Endothelial cell of umbilical vein (primary cell): ENCODE data around the gene RIOK2. TPM values are rescaled to one million over a fixed set of nuclear protein-coding genes. Genes with fewer than 3 reads are reported as not detected.

ENCODE experiments used
- BruUV-seq: library from RNA; stranded (reverse); fragments of 400-500 nt; replicated peaks from 2 replicates; lab custom pipeline; 2021; lab: Mats Ljungman, UMichigan
- CTCF ChIA-PET: fragments of 300-600, 350-600 bp; sonication (Branson Sonifier 250); formaldehyde crosslinking; loops from one replicate; lab custom pipeline; 2021; ENCODE audit warnings: antibody characterized with exemption, inconsistent platforms; lab: Charles Lee
- POLR2A ChIA-PET: fragments of 300-600, 350-600 bp; sonication (Branson Sonifier 250); formaldehyde crosslinking; loops from one replicate; lab custom pipeline; 2021; ENCODE audit warnings: antibody characterized with exemption, inconsistent platforms; lab: Charles Lee
- DNase-seq: peaks from one replicate; pipeline ENCODE4 v3.0.0-alpha.2; 2011; ENCODE audit warnings: low read depth, low spot score
- FAIRE-seq: peaks from 2 replicates; lab custom pipeline; 2011; peaks lifted over from hg19 to GRCh38; lab: Jason Lieb, UNC
- H2AFZ ChIP-seq: 2 replicates; pipeline ENCODE4 v1.6.0; 2012; ENCODE audit warnings: low read depth, low read length, control low read depth, inconsistent platforms
- H3K27ac ChIP-seq: 2 replicates; pipeline ENCODE4 v1.5.1; 2011; ENCODE audit warnings: low read depth, mild to moderate bottlenecking, control low read depth, low read length, moderate library complexity; ENCODE audit not compliant: insufficient read depth
- H3K27me3 ChIP-seq, 2 experiments: 2 replicates each; pipeline versions ENCODE4 v1.6.0 to v1.6.1; 2011; ENCODE audit warnings: low read length in 2 of 2, mixed read lengths in 1 of 2; ENCODE audit not compliant: control insufficient read depth in 2 of 2, insufficient read depth in 2 of 2
- H3K36me3 ChIP-seq, 2 experiments: 2 replicates in 1 of 2; 3 replicates in 1 of 2; pipeline ENCODE4 v1.5.1; 2011; ENCODE audit warnings: low read length in 2 of 2, mild to moderate bottlenecking in 1 of 2, moderate library complexity in 1 of 2; ENCODE audit not compliant: control insufficient read depth in 2 of 2, insufficient read depth in 2 of 2; ENCODE audit errors: extremely low read depth in 1 of 2
- H3K4me1 ChIP-seq: 3 replicates; pipeline ENCODE4 v1.5.1; 2011; ENCODE audit warnings: mild to moderate bottlenecking, low read length; ENCODE audit not compliant: control insufficient read depth, insufficient read depth; ENCODE audit errors: extremely low read depth
- H3K4me2 ChIP-seq: 2 replicates; pipeline ENCODE4 v1.6.1; 2011; ENCODE audit warnings: low read length, control low read depth, mixed read lengths; ENCODE audit not compliant: insufficient read depth
- H3K4me3 ChIP-seq, 3 experiments: fragments of 200-600 bp in 1 of 3; sonication (generic), shearing (Covaris generic) in 1 of 3; replicated peaks in 1 of 3; 2 replicates each; pipeline ENCODE4 v1.5.1; 2011 to 2016; ENCODE audit warnings: control low read depth in 3 of 3, low read length in 3 of 3, mild to moderate bottlenecking in 2 of 3, inconsistent platforms in 1 of 3, low read depth in 1 of 3, moderate library complexity in 1 of 3; ENCODE audit not compliant: insufficient read depth in 1 of 3
- H3K79me2 ChIP-seq: 2 replicates; pipeline ENCODE4 v1.6.0; 2012; ENCODE audit warnings: low read length, inconsistent platforms; ENCODE audit not compliant: control insufficient read depth, insufficient read depth
- H3K9ac ChIP-seq: replicated peaks from 2 replicates; pipeline ENCODE3; 2011; ENCODE audit warnings: low read length, control low read depth; ENCODE audit not compliant: insufficient read depth; ENCODE audit errors: extremely low read depth
- H3K9me1 ChIP-seq: replicated peaks from 3 replicates; pipeline ENCODE4 v1.6.0; 2011; ENCODE audit warnings: mild to moderate bottlenecking, low read length; ENCODE audit not compliant: control insufficient read depth, insufficient read depth; ENCODE audit errors: extremely low read depth
- H3K9me3 ChIP-seq: replicated peaks from 2 replicates; pipeline ENCODE4 v1.5.1; 2012; ENCODE audit warnings: low read length, inconsistent platforms; ENCODE audit not compliant: control insufficient read depth, insufficient read depth
- H4K20me1 ChIP-seq: replicated peaks from 2 replicates; pipeline ENCODE3; 2011; ENCODE audit warnings: mild to moderate bottlenecking, low read length; ENCODE audit not compliant: control insufficient read depth, insufficient read depth; ENCODE audit errors: extremely low read depth
- CTCF ChIP-seq, 2 donors: IDR thresholded peaks; 1 replicate in 1 of 2; 2 replicates in 1 of 2; pipeline ENCODE4 v1.5.1; 2011; ENCODE audit warnings: low read length in 2 of 2, mild to moderate bottlenecking in 2 of 2, moderate library complexity in 2 of 2, control low read depth in 1 of 2, inconsistent platforms in 1 of 2, low read depth in 1 of 2; ENCODE audit not compliant: insufficient read depth in 1 of 2; ENCODE audit errors: extremely low read depth in 1 of 2
- EZH2 ChIP-seq: IDR thresholded peaks from 2 replicates; pipeline ENCODE4 v1.6.1; 2012; ENCODE audit warnings: borderline replicate concordance, low read depth, mild to moderate bottlenecking, moderate library complexity, low read length, inconsistent platforms; ENCODE audit not compliant: severe bottlenecking
- FOS ChIP-seq: IDR thresholded peaks from 2 replicates; pipeline ENCODE4 v1.6.1; 2011; ENCODE audit warnings: mild to moderate bottlenecking, low read length, moderate library complexity, borderline replicate concordance; ENCODE audit not compliant: insufficient read depth
- GATA2 ChIP-seq: IDR thresholded peaks from 2 replicates; pipeline ENCODE4 v1.7.0; 2011; ENCODE audit warnings: low read depth, mild to moderate bottlenecking, moderate library complexity, mixed read lengths, low read length; ENCODE audit not compliant: insufficient read length, insufficient read depth
- JUN ChIP-seq: IDR thresholded peaks from 2 replicates; pipeline ENCODE4 v1.6.1; 2011; ENCODE audit warnings: borderline replicate concordance, low read depth; ENCODE audit not compliant: insufficient read length, insufficient read depth
- MAX ChIP-seq: IDR thresholded peaks from 2 replicates; pipeline ENCODE4 v1.6.1; 2011; ENCODE audit not compliant: insufficient read depth, insufficient read length
- MYC ChIP-seq: IDR thresholded peaks from one replicate; pipeline ENCODE4 v1.6.1; 2011; ENCODE audit warnings: mild to moderate bottlenecking, low read depth, low read length
- POLR2A ChIP-seq: IDR thresholded peaks from 2 replicates; pipeline ENCODE4 v1.6.1; 2012; ENCODE audit warnings: low read depth, mild to moderate bottlenecking, control low read depth, low read length
- POLR2AphosphoS5 ChIP-seq: IDR thresholded peaks from 2 replicates; pipeline ENCODE4 v1.6.1; 2012; ENCODE audit warnings: low read depth, mild to moderate bottlenecking, control low read depth, low read length, moderate library complexity; ENCODE audit not compliant: insufficient read depth
- dilution Hi-C: fragments of 300-500 bp; cut with MboI; formaldehyde crosslinking; loops from one replicate; pipeline ENCODE4 v1.15.0; 2019; ENCODE audit warnings: low sequenced_read_pairs; ENCODE audit not compliant: extremely low pct_ligation_motif_present
- intact Hi-C: fragments of 100-400 bp; cut with micrococcal nuclease; formaldehyde crosslinking; loops from one replicate; pipeline ENCODE4 v1.10.0; 2022
- polyA plus RNA-seq, 4 experiments: library from polyadenylated mRNA; depleted of rRNA in 3 of 4; stranded (reverse) in 3 of 4; unstranded in 1 of 4; fragments of >200 nt; gene quantifications; 2 replicates each; pipeline versions ENCODE4 v1.2.1 to v1.2.3, GENCODE V29; 2011 to 2012; ENCODE audit warnings: missing spikeins in 1 of 4
- total RNA-seq: library from RNA; stranded (reverse); gene quantifications from 2 replicates; pipeline ENCODE4 v1.2.3, GENCODE V29; 2021

Gene RIOK2
- total and polyA plus RNA-seq, 2 donors (not counting 3 experiments of a cell fraction or from before 2014, with no cell fraction given) = 3.5 to 25.4 TPM

- Histone ChIP-seq H4K20me1 (no peaks in the 10 kb centered on the region), H3K4me1 (no peaks in the 10 kb centered on the region), H3K36me3 (no peaks in the 10 kb centered on the region), H3K27me3 (no peaks in the 10 kb centered on the region), H3K4me2 (no peak overlapping the region), H3K27ac (no peak overlapping the region), H3K79me2 (no peaks in the 10 kb centered on the region), H3K9ac (no peak overlapping the region), H3K4me3 (no peak overlapping the region), H3K9me1 (no peaks in the 10 kb centered on the region), H2AFZ (no peak overlapping the region), H3K9me3 (no peaks in the 10 kb centered on the region)
- no peak for FAIRE-seq
- DNase-seq = no peak
- no peak for TF ChIP-seq EZH2
- no peak for TF ChIP-seq MAX
- TF ChIP-seq POLR2A = no peak
- TF ChIP-seq FOS = no peak
- TF ChIP-seq GATA2 = no peak
- TF ChIP-seq POLR2AphosphoS5 = no peak
- no peak for TF ChIP-seq CTCF (IDR thresholded peaks at IDR 0.05; ENCODE audit: extremely low read depth in 1 of 2, insufficient read depth in 1 of 2, low read depth in 1 of 2, low read length in 2 of 2)
- no peak for TF ChIP-seq MYC
- TF ChIP-seq JUN = no peak
- dilution Hi-C loops = no loop called here
- POLR2A ChIA-PET = interaction anchor here (0.7 kb wide), 1 partner anchor 154 kb away, joined by 3 read pairs; no protein-coding TSS in a partner anchor
- intact Hi-C loops = no loop called here
- CTCF ChIA-PET = interaction anchor here (1.7 to 2.1 kb wide), 2 partner anchors 9 to 10 kb away, joined by 4 to 9 read pairs; partner anchors contain the start of gene LIX1
- BruUV-seq = no TSS peak
Observed at GRCh38 chr5:97151370-97151769, 31.7 kb downstream of the RIOK2 start.
